Cortex of kidney (tissue), 1 donor: ENCODE results near the gene ATPAF1.

Experiments
- DNase-seq: peaks from one replicate; lab custom pipeline; 2025; lab: John Stamatoyannopoulos, UW

ATPAF1 gene

GRCh38 chr1:46587069-46587468 is 81.1 kb downstream of the ATPAF1 start:
- DNase-seq, result no peak

- DNase-seq, result no peak
These were observed 82.7 kb downstream of the ATPAF1 start for GRCh38 chr1:46585312-46585938.

- no peak for DNase-seq
These were observed 84.7 kb downstream of the ATPAF1 start for GRCh38 chr1:46583494-46583893.

- DNase-seq, result no peak
These were observed 85.2 kb downstream of the ATPAF1 start for GRCh38 chr1:46582972-46583371.
